Right renal pelvis (tissue), 4 donors: ENCODE results near the gene CRTC3. TPM values are rescaled to one million over a fixed set of nuclear protein-coding genes. Genes with fewer than 3 reads are reported as not detected.
"Not testable (repeated sequence)": the region's sequence is repeated elsewhere in the genome, so short reads cannot be mapped to it uniquely, and the experiment has no call there.

Source experiments
- DNase-seq, 4 donors: peaks; one replicate each; pipeline ENCODE4 v3.0.0-alpha.2; 2013; ENCODE audit warnings: low read depth in 4 of 4, low spot score in 3 of 4, missing footprints in 1 of 4
- polyA plus RNA-seq, 4 donors: library from polyadenylated mRNA; unstranded; fragments of 120-200 nt; gene quantifications; one replicate each; pipeline ENCODE4 v1.2.1, GENCODE V29; 2013; ENCODE audit not compliant: insufficient read length in 4 of 4

Gene CRTC3
- 10 to 100 TPM; 29.3 to 30.7 (median 29.9) TPM for polyA plus RNA-seq

- peak in 1 of 4 donors; percentile 45 for DNase-seq
Observed at GRCh38 chr15:90529371-90530249, at the start of gene CRTC3. CRTC3 (plus strand) TSS chr15:90529923; CDS start chr15:90530072, 149 bp downstream.

DNA sequence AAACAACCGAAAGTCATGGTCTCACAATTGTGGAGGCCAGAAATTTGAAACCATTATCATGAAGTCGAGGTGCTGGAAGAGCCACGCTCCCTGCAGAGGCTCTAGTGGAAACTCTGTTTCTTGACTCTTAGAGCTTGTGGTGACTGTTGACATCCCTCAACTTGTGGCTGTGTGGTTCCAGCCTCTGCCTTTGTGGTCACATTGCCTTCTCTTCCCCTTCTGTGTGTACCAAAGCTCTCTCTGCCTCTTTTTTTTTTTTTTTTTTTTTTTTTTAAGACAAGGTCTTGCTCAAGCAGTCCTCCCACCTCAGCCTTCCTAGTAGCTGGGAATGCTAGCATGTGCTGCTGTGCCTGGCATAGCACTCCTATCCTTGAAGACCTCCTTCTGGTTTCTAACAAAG, 48.7 kb upstream of the CRTC3 start:
- DNase-seq, result no peak

DNA sequence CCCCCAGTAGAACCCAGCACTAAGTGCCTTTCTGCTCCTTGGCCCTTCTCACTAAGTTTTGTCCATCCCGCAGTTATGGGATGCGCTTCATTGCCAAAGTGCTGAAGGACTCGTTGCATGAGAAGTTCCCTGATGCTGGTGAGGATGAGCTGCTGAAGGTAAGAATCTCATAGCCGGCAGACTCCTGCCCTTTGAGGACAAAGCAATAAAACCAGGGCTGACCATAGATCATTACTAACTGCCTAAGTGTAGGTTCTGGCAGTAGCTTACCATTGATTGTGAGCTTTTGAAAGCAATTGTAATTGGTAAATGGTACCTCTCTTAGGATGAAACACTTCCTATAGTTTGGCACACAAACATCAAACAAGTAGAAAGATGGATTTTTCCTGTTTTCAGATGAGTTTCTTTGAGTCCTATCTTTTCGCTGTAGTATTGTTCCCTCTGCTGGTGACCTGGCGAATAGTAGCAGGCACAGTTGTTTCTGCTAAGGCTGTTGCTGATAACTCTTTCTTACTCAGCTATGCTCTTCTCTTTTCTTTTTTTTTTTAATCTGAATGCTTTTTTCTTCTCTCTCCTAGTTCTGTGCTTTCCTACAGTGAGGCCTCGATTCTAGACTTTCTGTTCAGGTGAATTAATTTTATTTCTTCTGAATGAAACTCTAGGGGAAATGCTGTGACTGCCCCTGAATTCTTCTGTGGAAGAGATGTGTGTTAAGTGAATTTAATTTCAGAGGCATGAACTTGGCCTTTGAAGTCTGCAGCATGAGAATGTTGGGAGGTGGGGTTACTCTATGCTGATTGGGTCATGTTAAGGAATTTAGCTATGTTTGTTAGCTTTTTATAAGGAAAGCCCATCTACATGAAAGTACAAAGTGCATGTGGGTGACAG, 47.4 kb upstream of the CRTC3 start:
- peak; percentile 43 to 57 (median 52) for DNase-seq

DNA sequence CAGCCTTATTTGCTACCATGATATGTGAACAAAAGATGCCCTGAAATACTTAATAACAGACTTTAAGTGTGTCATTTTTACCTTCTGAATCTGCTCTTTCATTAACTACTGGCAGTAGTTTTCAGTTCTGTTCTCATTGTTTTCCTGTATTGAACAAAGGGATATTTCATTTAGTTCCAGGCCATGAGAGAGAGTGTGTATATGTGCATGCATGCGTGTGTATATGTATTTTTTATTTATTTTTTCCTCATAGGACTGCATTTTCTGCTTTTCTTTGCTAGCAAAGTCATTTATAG, 46.8 kb upstream of the CRTC3 start:
- DNase-seq, result no peak

GRCh38 chr15:90483637-90484036, 46.1 kb upstream of the CRTC3 start:
- DNase-seq, result no peak

DNA sequence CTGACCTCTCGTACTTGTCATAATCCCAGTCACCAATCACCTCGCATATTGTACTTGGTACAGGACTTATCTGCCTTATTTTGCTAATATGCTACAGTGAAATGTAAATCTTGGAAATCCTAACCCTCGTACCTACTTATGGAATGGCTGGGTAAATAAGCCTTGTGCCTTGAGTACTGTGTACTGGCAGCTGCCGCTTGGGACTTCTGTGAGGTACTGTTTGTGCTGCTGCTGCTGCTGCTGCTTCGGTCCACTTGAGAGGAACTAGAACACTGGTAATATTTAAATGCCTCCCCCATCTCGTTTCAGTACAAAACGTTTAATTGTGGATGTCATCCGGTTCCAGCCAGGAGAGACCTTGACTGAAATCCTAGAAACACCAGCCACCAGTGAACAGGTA, 42.5 kb upstream of the CRTC3 start:
- DNase-seq, result no peak

GRCh38 chr15:90489514-90489913, 40.2 kb upstream of the CRTC3 start:
- DNase-seq, result no peak

DNA sequence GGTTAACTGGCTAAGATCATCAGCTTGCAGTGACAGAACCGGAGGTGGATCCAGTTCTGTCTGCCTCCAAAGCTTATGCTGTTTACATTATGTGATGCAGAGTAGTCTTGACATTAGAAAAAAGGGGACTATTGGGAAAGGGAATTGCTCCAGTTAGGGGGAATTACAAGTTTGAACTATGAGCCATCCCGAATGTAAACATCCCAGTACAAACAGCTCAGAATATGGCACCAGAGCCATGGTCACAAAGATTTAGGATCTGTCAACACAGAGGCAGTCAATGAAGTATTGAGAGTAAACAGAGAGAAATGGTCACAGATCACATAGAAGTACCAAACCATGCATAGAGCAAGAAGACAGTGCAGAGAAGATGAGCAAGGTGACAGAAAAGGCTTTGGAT, 39.8 kb upstream of the CRTC3 start:
- no peak for DNase-seq

- DNase-seq, result no peak
Observed at GRCh38 chr15:90493647-90494046, 36.1 kb upstream of the CRTC3 start.

DNA sequence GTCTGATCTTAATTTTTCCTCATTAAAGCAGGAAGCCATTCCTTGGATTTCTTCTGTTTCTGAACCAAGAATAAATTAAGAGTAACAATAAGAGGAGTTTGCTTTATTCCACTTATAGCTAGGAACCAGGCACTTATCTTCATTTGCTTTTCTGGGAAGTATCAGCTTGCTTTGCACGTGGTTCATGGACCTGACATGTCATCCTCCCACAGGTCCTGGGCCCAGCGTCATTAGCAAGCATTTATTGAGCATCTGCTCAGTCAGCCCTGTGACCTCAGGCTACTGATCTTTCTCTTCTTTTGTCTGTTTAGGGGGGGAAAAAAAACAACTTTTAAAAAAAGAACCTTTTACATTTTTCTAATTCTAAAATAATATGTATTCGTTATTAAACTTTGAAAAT, 34.7 kb upstream of the CRTC3 start:
- no peak for DNase-seq

- DNase-seq, result no peak
Observed at GRCh38 chr15:90496791-90497190, 32.9 kb upstream of the CRTC3 start.

GRCh38 chr15:90497376-90497775, 32.3 kb upstream of the CRTC3 start:
- DNase-seq, result no peak

DNA sequence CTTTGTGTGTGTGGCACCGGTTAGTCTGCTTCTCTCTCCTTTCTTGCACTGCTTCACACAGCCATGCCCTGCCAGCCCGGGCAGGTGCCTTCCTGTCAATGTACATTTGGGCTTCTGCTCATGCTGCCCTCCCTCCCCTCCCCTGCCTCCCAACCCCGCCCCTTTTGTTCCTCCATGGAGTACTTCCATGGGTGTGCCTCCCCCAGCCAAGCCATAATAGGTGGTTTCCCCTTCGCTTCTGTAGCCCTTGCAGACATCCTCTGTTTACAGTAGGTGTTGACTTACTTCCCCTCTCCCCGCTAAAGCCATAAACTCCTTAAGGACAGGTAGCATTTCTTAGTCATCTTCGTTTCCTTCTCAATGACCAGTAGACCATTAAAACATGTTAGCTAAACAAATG, 31.8 kb upstream of the CRTC3 start:
- DNase-seq, result no peak

DNA sequence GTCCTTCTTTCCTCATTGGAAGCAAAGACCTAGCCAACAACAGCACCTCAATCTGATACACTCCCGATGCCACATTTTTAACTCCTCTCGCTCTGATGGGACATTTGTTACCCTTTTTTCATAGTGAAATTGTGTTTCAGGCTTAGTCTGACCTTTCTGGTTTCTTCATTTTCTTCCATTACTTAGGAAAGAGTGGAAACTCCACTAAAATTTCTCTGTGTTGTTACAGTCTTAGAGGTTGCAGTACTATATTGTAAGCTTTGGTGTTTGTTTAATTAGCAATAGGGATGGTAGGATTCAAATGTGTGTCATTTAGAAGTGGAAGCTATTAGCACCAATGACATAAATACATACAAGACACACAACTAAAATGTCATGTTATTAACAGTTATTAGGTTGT, 29.6 kb upstream of the CRTC3 start:
- no peak for DNase-seq

GRCh38 chr15:90501898-90502297, 27.8 kb upstream of the CRTC3 start:
- DNase-seq, result no peak

- DNase-seq, result not testable (repeated sequence)
Observed at GRCh38 chr15:90510781-90511180, 18.9 kb upstream of the CRTC3 start.

DNA sequence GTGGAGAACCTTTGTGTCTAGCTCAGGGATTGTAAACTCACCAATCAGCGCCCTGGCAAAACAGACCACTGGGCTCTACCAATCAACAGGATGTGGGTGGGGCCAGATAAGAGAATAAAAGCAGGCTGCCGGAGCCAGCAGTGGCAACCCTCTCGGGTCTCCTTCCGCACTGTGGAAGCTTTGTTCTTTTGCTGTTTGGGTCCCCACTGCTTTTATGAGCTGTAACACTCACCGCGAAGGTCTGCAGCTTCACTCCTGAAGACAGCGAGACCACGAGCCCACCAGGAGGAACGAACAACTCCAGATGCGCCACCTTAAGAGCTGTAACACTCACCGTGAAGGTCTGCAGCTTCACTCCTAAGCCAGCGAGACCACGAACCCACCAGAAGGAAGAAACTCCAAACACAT, 18.5 kb upstream of the CRTC3 start:
- DNase-seq, result not testable (repeated sequence)

- no peak for DNase-seq
Observed at GRCh38 chr15:90512276-90512675, 17.4 kb upstream of the CRTC3 start.

DNA sequence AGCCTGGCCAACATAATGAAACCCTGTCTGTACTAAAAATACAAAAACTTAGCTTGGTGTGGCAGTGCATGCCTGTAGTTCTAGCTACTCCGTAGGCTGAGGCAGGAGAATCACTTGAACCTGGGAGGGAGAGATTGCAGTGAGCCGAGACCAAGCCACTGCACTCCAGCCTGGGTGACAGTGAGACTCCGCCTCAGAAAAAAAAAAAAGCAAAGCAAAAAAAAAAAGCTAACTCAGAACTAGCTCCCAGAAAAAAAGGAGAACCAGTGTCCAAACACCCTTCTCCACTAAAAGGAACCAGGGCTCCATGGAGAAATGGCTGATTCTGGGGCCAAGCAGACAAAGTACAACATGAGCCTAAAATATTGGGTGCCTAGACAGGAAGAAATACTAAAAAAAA, 16.7 kb upstream of the CRTC3 start:
- DNase-seq, result no peak

GRCh38 chr15:90513448-90513847, 16.3 kb upstream of the CRTC3 start:
- no peak for DNase-seq

DNA sequence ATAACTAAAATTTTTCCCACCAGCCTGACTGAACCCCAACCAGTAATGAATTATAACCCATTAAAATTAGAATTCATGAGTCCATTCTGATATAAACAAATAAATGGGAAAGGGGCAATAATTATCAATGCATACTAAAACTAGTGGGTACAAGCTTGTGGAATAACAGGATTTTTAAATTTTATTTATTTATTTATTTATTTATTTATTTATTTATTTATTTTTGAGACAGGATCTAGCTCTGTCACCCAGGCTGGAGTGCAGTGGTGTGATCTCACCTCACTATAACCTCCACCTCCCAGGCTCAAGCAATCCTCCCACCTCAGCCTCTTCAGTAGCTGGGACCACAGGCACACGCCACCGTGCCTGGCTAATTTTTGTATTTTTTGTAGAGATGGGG, 15.8 kb upstream of the CRTC3 start:
- DNase-seq, result not testable (repeated sequence)

DNA sequence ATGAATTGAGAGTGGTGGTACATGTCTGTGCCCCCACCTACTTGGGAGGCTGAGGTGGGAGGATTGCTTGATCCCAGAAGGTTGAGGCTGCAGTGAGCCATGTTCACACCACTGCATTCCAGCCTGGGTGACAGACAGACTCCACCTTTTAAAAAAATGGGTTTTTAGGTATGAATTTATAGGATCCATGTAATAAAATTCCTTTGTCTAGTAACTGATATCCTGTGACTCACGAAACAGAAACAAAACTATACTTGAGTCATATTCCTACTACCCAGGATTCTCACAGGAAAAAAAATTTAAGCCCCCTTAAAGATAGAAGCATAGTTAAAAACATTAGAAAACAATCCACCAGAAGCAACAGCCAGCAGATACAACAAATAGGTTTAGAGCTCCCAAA, 10.0 kb upstream of the CRTC3 start:
- DNase-seq, result no peak
